Parathyroid adenoma (tissue), 2 donors: ENCODE data around the gene MAP1B.

ENCODE experiments used
- H2AFZ ChIP-seq: fragments of 300-600 bp; sonication (generic); one replicate; pipeline ENCODE4 v1.7.0; 2017; ENCODE audit warnings: antibody characterized with exemption, mild to moderate bottlenecking
- H3K27ac ChIP-seq: fragments of 300-600 bp; sonication (generic); one replicate; pipeline ENCODE4 v1.7.0; 2017
- H3K27me3 ChIP-seq: fragments of 300-600 bp; sonication (generic); one replicate; pipeline ENCODE4 v1.7.0; 2017; ENCODE audit warnings: low read length; ENCODE audit not compliant: control insufficient read depth, insufficient read depth
- H3K36me3 ChIP-seq: fragments of 300-600 bp; sonication (generic); one replicate; pipeline ENCODE4 v1.7.0; 2017; ENCODE audit warnings: low read length; ENCODE audit not compliant: control insufficient read depth, insufficient read depth
- H3K4me1 ChIP-seq: fragments of 300-600 bp; sonication (generic); one replicate; pipeline ENCODE4 v1.7.0; 2017; ENCODE audit warnings: control low read depth
- H3K4me2 ChIP-seq: fragments of 300-600 bp; sonication (generic); one replicate; pipeline ENCODE4 v1.7.0; 2017; ENCODE audit warnings: low read length
- H3K4me3 ChIP-seq: fragments of 300-600 bp; sonication (generic); one replicate; pipeline ENCODE4 v1.7.0; 2017; ENCODE audit warnings: low read depth, low read length
- H3K79me2 ChIP-seq: fragments of 300-600 bp; sonication (generic); one replicate; pipeline ENCODE4 v1.7.0; 2017; ENCODE audit warnings: control low read depth
- H3K9ac ChIP-seq: fragments of 300-600 bp; sonication (generic); one replicate; pipeline ENCODE4 v1.7.0; 2017; ENCODE audit warnings: mild to moderate bottlenecking
- H3K9me3 ChIP-seq: fragments of 300-600 bp; sonication (generic); one replicate; pipeline ENCODE4 v1.7.0; 2017; ENCODE audit warnings: low read length; ENCODE audit not compliant: control insufficient read depth
- CTCF ChIP-seq: fragments of 300-600 bp; sonication (generic); IDR thresholded peaks from one replicate; pipeline ENCODE4 v1.7.0; 2017; ENCODE audit warnings: antibody characterized with exemption, mild to moderate bottlenecking
- donor health status: primary hyperparathyroidism.

MAP1B gene

DNA sequence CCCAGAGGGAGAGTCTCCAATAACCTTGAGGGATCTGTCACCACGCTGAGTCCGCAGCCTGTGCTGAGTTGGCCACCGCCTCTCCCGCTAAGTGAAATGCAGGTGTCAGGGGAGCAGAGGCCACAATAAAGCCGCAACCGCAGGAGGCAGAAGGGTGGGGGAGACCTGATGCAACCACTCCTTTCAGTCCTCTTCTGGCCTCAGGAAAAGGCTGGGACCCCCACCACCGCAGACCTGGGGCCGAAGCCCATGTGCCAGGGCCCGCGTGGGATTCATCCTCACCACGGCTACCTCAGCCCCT is 576 bp downstream of the MAP1B start:
- TF ChIP-seq CTCF = no peak
- H2AFZ ChIP-seq = peak overlapping the region; percentile 87
- peak overlapping the region; percentile 33 for H3K27ac ChIP-seq
- peak overlapping the region; percentile 52 for H3K4me3 ChIP-seq
- no peaks in the 10 kb centered on the region for H3K36me3 ChIP-seq
- no peaks in the 10 kb centered on the region for H3K27me3 ChIP-seq
- no peak overlapping the region for H3K9ac ChIP-seq
- H3K9me3 ChIP-seq = no peaks in the 10 kb centered on the region
- no peaks in the 10 kb centered on the region for H3K4me1 ChIP-seq
- H3K4me2 ChIP-seq = peak overlapping the region; percentile 70
- H3K79me2 ChIP-seq = peaks cover 2% of the 10 kb centered on the region

GRCh38 chr5:72108202-72109061 is 1.2 kb downstream of the MAP1B start:
- Histone ChIP-seq H3K27ac (peak overlapping the region; percentile 33), H3K79me2 (peaks cover 2% of the 10 kb centered on the region), H3K4me1 (no peaks in the 10 kb centered on the region), H2AFZ (peak overlapping the region; percentile 87), H3K36me3 (no peaks in the 10 kb centered on the region), H3K27me3 (no peaks in the 10 kb centered on the region), H3K9me3 (no peaks in the 10 kb centered on the region), H3K4me2 (peak overlapping the region; percentile 70), H3K4me3 (peak overlapping the region; percentile 52), H3K9ac (no peak overlapping the region)
- TF ChIP-seq CTCF = no peak

DNA sequence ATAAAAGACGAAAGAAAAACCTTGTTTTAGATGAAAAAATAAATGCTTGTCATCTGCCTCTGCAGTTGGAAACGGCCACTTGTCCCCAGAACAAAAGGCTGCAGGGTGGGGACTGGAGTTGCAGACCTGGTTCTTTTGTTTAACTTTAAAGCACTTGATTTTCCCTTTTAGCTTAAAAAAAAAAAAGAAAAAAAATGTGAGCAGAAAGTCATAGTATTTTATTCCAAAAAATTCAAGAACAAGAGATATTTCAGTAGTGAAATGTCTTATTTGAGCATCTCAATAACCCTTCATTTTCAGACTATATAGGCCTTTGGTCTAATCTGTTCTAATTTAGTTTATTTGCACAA is 1.8 kb downstream of the MAP1B start:
- H3K4me3 ChIP-seq = peak overlapping the region; percentile 52
- peak overlapping the region; percentile 87 for H2AFZ ChIP-seq
- no peaks in the 10 kb centered on the region for H3K4me1 ChIP-seq
- H3K36me3 ChIP-seq = no peaks in the 10 kb centered on the region
- peaks cover 2% of the 10 kb centered on the region for H3K79me2 ChIP-seq
- no peaks in the 10 kb centered on the region for H3K27me3 ChIP-seq
- peak overlapping the region; percentile 70 for H3K4me2 ChIP-seq
- no peak overlapping the region for H3K9ac ChIP-seq
- TF ChIP-seq CTCF = no peak
- no peaks in the 10 kb centered on the region for H3K9me3 ChIP-seq
- no peak overlapping the region for H3K27ac ChIP-seq

DNA sequence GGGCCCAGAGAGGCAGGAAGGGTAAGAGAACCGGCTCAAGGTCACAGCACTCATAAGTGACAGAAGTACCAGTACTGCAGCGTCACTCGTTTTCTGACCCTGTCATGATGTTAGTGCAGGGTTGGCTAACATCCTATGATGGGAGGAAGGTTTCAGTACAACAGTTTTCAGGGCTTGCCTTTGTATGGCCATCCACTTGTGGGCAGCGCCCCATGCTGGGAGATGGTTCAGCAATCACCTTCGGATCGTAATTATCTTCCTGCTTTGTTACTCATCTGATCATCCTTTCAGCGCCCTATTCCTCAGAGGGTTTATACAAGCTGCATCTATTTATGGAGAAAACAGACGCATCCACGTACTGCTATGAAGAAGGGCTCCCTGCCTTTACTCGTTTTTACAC is 2.4 kb downstream of the MAP1B start:
- Histone ChIP-seq H3K27me3 (no peaks in the 10 kb centered on the region), H3K27ac (no peak overlapping the region), H3K79me2 (peaks cover 2% of the 10 kb centered on the region), H3K9me3 (no peaks in the 10 kb centered on the region), H3K4me2 (no peak overlapping the region), H3K9ac (no peak overlapping the region), H3K4me1 (no peaks in the 10 kb centered on the region), H2AFZ (peak overlapping the region; percentile 87), H3K4me3 (no peak overlapping the region), H3K36me3 (no peaks in the 10 kb centered on the region)
- TF ChIP-seq CTCF = no peak
